ENCODE measurements around the gene PDLIM4.

DNA sequence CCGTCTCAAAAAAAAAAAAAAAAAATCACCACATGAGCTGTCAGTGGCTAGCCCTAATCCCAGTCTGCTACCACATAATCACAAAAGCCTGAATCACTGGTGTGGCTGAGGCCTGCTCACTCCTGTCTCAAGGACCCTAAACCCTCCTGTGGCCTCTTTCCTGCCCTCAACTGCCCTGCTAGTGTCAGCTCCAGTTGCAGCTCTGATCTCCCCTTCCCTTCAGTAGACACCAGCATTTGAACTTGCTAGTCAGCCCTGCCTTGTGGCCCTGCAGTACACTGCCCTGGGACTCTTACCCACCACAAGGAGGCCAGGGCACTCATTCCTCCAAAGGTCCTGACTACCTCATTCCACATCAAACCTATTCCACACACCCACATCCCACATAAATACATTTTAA lies 20.4 kb upstream of the PDLIM4 start:
- no peak for TF ChIP-seq YY1 (IDR thresholded peaks at IDR 0.05; ENCODE audit: insufficient read depth, insufficient read length)
- TF ChIP-seq ZNF274 (IDR thresholded peaks at IDR 0.05; ENCODE audit: low read depth, low read length), result no peak
- no peak for TF ChIP-seq SUZ12 (IDR thresholded peaks at IDR 0.05; ENCODE audit: extremely low read depth, insufficient read depth, insufficient read length)

Measured in NT2/D1 (cell line).